ENCODE measurements around the gene DBR1.

DNA sequence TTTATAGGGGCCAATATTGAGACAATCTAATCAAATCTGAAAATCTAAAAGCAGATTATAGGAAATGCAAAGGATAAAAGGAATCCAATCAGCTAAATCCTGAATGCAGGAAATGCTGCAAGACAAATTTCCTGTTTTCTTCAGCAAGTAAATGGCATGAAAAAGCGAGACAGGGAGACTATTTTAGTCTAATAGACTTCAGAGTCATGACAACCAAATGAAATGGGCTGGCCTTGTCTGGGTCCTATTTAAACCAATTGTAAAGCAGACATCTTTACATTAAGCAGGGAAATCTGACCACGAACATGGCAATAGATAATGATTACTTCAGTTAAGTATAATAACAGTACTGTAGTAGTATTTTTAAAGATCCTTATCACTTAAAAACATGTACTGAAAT is 2.1 kb downstream of the DBR1 start:
- TF ChIP-seq, protein P1, sequence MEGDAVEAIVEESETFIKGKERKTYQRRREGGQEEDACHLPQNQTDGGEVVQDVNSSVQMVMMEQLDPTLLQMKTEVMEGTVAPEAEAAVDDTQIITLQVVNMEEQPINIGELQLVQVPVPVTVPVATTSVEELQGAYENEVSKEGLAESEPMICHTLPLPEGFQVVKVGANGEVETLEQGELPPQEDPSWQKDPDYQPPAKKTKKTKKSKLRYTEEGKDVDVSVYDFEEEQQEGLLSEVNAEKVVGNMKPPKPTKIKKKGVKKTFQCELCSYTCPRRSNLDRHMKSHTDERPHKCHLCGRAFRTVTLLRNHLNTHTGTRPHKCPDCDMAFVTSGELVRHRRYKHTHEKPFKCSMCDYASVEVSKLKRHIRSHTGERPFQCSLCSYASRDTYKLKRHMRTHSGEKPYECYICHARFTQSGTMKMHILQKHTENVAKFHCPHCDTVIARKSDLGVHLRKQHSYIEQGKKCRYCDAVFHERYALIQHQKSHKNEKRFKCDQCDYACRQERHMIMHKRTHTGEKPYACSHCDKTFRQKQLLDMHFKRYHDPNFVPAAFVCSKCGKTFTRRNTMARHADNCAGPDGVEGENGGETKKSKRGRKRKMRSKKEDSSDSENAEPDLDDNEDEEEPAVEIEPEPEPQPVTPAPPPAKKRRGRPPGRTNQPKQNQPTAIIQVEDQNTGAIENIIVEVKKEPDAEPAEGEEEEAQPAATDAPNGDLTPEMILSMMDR (IDR thresholded peaks at IDR 0.05), result no peak
- no peak for TF ChIP-seq ZFX (IDR thresholded peaks at IDR 0.05; ENCODE audit: borderline replicate concordance)

All from 22Rv1 (cell line).